Liver (tissue), 9 donors: ENCODE measurements around the gene CUL3. TPM values are rescaled to one million over a fixed set of nuclear protein-coding genes. Genes with fewer than 3 reads are reported as not detected.

Source experiments
- DNase-seq: peaks from one replicate; pipeline ENCODE4 v3.0.0-alpha.2; 2017; ENCODE audit warnings: low spot score
- H3K27ac ChIP-seq, 2 donors: one replicate each; pipeline ENCODE4 v1.7.0; 2013; ENCODE audit warnings: inconsistent platforms in 2 of 2, low read length in 2 of 2, control low read depth in 1 of 2, low read depth in 1 of 2, mild to moderate bottlenecking in 1 of 2
- H3K27me3 ChIP-seq, 4 donors: one replicate each; pipeline versions ENCODE4 v1.6.1 to v1.7.0; 2013; ENCODE audit warnings: low read length in 3 of 4, inconsistent platforms in 1 of 4, mild to moderate bottlenecking in 1 of 4, moderate library complexity in 1 of 4; ENCODE audit not compliant: control insufficient read depth in 4 of 4, insufficient read depth in 4 of 4
- H3K36me3 ChIP-seq, 4 donors: one replicate each; pipeline versions ENCODE4 v1.6.1 to v1.7.0; 2013; ENCODE audit warnings: low read length in 3 of 4, mild to moderate bottlenecking in 3 of 4, low read depth in 1 of 4, moderate library complexity in 1 of 4; ENCODE audit not compliant: control insufficient read depth in 4 of 4, insufficient read depth in 3 of 4
- H3K4me1 ChIP-seq, 4 donors: one replicate each; pipeline versions ENCODE4 v1.6.1 to v1.7.0; 2013; ENCODE audit warnings: low read length in 3 of 4, mild to moderate bottlenecking in 3 of 4, moderate library complexity in 1 of 4; ENCODE audit not compliant: control insufficient read depth in 4 of 4, insufficient read depth in 4 of 4
- H3K4me3 ChIP-seq, 3 donors: one replicate each; pipeline versions ENCODE4 v1.6.1 to v1.7.0; 2013; ENCODE audit warnings: low read length in 3 of 3, control low read depth in 1 of 3, low read depth in 1 of 3, mild to moderate bottlenecking in 1 of 3
- H3K9ac ChIP-seq, 2 donors: one replicate each; pipeline ENCODE4 v1.7.0; 2013; ENCODE audit warnings: low read length in 2 of 2, mild to moderate bottlenecking in 2 of 2, moderate library complexity in 2 of 2, control low read depth in 1 of 2, low read depth in 1 of 2
- H3K9me3 ChIP-seq, 4 donors: one replicate each; pipeline versions ENCODE4 v1.6.1 to v1.7.0; 2013; ENCODE audit warnings: low read length in 3 of 4; ENCODE audit not compliant: control insufficient read depth in 4 of 4
- ATF3 ChIP-seq: IDR thresholded peaks from 2 replicates; pipeline ENCODE4 v1.6.1; 2016; ENCODE audit warnings: antibody characterized with exemption
- CTCF ChIP-seq: fragments of 150-350 bp; IDR thresholded peaks from 2 replicates; pipeline ENCODE4 v1.5.1; 2017; ENCODE audit warnings: improper control_type of control experiment, low read depth, low read length; ENCODE audit not compliant: missing input control
- EGR1 ChIP-seq, 2 donors: IDR thresholded peaks; 2 replicates each; pipeline ENCODE4 v1.6.1; 2016 to 2018; ENCODE audit warnings: antibody characterized with exemption in 2 of 2, low read depth in 2 of 2
- FOXA1 ChIP-seq: IDR thresholded peaks from 2 replicates; pipeline ENCODE4 v1.6.1; 2016; ENCODE audit warnings: antibody characterized with exemption
- FOXA2 ChIP-seq: IDR thresholded peaks from 2 replicates; pipeline ENCODE4 v1.6.1; 2016; ENCODE audit warnings: antibody characterized with exemption
- GABPA ChIP-seq, 2 donors: IDR thresholded peaks in 1 of 2; conservative IDR thresholded peaks in 1 of 2; 2 replicates each; pipeline ENCODE4 v1.6.1; 2016; ENCODE audit warnings: antibody characterized with exemption in 2 of 2, mild to moderate bottlenecking in 1 of 2, moderate library complexity in 1 of 2
- HNF4A ChIP-seq, 2 donors: conservative IDR thresholded peaks; 2 replicates each; pipeline ENCODE4 v1.6.1; 2016; ENCODE audit warnings: antibody characterized with exemption in 2 of 2, mild to moderate bottlenecking in 2 of 2
- HNF4G ChIP-seq: IDR thresholded peaks from 2 replicates; pipeline ENCODE4 v1.6.1; 2016; ENCODE audit warnings: antibody characterized with exemption
- JUND ChIP-seq, 2 donors: IDR thresholded peaks; 2 replicates each; pipeline ENCODE4 v1.6.1; 2016; ENCODE audit warnings: antibody characterized with exemption in 2 of 2
- MAX ChIP-seq: IDR thresholded peaks from 2 replicates; pipeline ENCODE4 v1.6.1; 2016; ENCODE audit warnings: antibody characterized with exemption
- NR2F2 ChIP-seq: IDR thresholded peaks from 2 replicates; pipeline ENCODE4 v1.6.1; 2016; ENCODE audit warnings: antibody characterized with exemption
- RAD21 ChIP-seq, 2 donors: IDR thresholded peaks; 2 replicates each; pipeline ENCODE4 v1.6.1; 2016; ENCODE audit warnings: antibody characterized with exemption in 2 of 2, mild to moderate bottlenecking in 2 of 2
- REST ChIP-seq: IDR thresholded peaks from 2 replicates; pipeline ENCODE4 v1.6.1; 2016; ENCODE audit warnings: antibody characterized with exemption, mild to moderate bottlenecking
- RXRA ChIP-seq, 2 donors: IDR thresholded peaks; 2 replicates each; pipeline ENCODE4 v1.6.1; 2017 to 2018; ENCODE audit warnings: antibody characterized with exemption in 2 of 2, mild to moderate bottlenecking in 1 of 2
- SP1 ChIP-seq: IDR thresholded peaks from 2 replicates; pipeline ENCODE4 v1.6.1; 2018; ENCODE audit warnings: antibody characterized with exemption, mild to moderate bottlenecking
- TAF1 ChIP-seq: conservative IDR thresholded peaks from 2 replicates; pipeline ENCODE4 v1.6.1; 2016; ENCODE audit warnings: antibody characterized with exemption, mild to moderate bottlenecking
- YY1 ChIP-seq: IDR thresholded peaks from 2 replicates; pipeline ENCODE4 v1.6.1; 2016; ENCODE audit warnings: antibody characterized with exemption, mild to moderate bottlenecking
- ZBTB33 ChIP-seq: IDR thresholded peaks from 2 replicates; pipeline ENCODE4 v1.6.1; 2016; ENCODE audit warnings: antibody characterized with exemption
- WGBS: extraction: QIAGEN DNeasy Blood & Tissue Kit; methylation state at CpG from one replicate; pipeline ENCODE4 v1.1.7; 2013; 5-methylcytosine and 5-hydroxymethylcytosine counted together
- polyA plus RNA-seq, 2 donors: library from polyadenylated mRNA; stranded (reverse) in 1 of 2; unstranded in 1 of 2; fragments of 200-250 nt in 1 of 2; fragments of >200 nt in 1 of 2; fragmentation: Nextera tagmentation in 1 of 2; extraction: Ambion mirVana in 1 of 2; gene quantifications; one replicate each; pipeline versions ENCODE4 v1.2.1 to v1.2.3, GENCODE V29; 2013 to 2015
- total RNA-seq, 2 donors: library from RNA; depleted of rRNA; stranded (reverse); fragments of >200 nt; gene quantifications; one replicate each; pipeline ENCODE4 v1.2.3, GENCODE V29; 2014
- donor health status: healthy.
- donor health status: healthy.
- donor health status: healthy.
- donor health status: healthy.
- donor health status: healthy.

CUL3 gene
- total and polyA plus RNA-seq, 4 donors = 24.7 to 48.9 (median 33.1) TPM

- no peak for TF ChIP-seq ZBTB33
- TF ChIP-seq FOXA2 = no peak
- no peak for TF ChIP-seq FOXA1
- TF ChIP-seq HNF4G = no peak
- no peak for TF ChIP-seq RAD21 (IDR thresholded peaks at IDR 0.05)
- TF ChIP-seq MAX = no peak
- no peak for TF ChIP-seq ATF3
- TF ChIP-seq GABPA (IDR thresholded peaks at IDR 0.05 in 1 of 2, conservative IDR thresholded peaks at IDR 0.05 in 1 of 2) = no peak
- no peak for TF ChIP-seq CTCF
- no peak for TF ChIP-seq SP1
- no peak for TF ChIP-seq HNF4A (conservative IDR thresholded peaks at IDR 0.05)
- TF ChIP-seq YY1 = no peak
- no peak for TF ChIP-seq TAF1
- TF ChIP-seq JUND (IDR thresholded peaks at IDR 0.05) = no peak
- TF ChIP-seq REST = no peak
- TF ChIP-seq EGR1 (IDR thresholded peaks at IDR 0.05; ENCODE audit: low read depth in 2 of 2) = no peak
- TF ChIP-seq NR2F2 = no peak
- no peak for TF ChIP-seq RXRA (IDR thresholded peaks at IDR 0.05)
Measured at GRCh38 chr2:224573724-224574123, 11.4 kb downstream of the CUL3 start.

More at GRCh38 chr2:224573724-224574123, 11.4 kb downstream of the CUL3 start:
- Histone ChIP-seq H3K9me3 (no peaks in the 10 kb centered on the region), H3K9ac (no peak overlapping the region), H3K27ac (no peak overlapping the region), H3K4me1 (peaks cover 4 to 51% (median 29%) of the 10 kb centered on the region in 4 donors), H3K36me3 (no peaks in the 10 kb centered on the region), H3K4me3 (no peak overlapping the region), H3K27me3 (no peaks in the 10 kb centered on the region)
- DNase-seq = no peak
- WGBS = 96% methylated on average over 1 of the region's 1 CpG
